OCI-M1 (cell line): Measurements from ENCODE around the gene DENND4B.

Experiments used
- DNase-seq: peaks from one replicate; lab custom pipeline; 2025; lab: John Stamatoyannopoulos, UW

DENND4B gene

DNA sequence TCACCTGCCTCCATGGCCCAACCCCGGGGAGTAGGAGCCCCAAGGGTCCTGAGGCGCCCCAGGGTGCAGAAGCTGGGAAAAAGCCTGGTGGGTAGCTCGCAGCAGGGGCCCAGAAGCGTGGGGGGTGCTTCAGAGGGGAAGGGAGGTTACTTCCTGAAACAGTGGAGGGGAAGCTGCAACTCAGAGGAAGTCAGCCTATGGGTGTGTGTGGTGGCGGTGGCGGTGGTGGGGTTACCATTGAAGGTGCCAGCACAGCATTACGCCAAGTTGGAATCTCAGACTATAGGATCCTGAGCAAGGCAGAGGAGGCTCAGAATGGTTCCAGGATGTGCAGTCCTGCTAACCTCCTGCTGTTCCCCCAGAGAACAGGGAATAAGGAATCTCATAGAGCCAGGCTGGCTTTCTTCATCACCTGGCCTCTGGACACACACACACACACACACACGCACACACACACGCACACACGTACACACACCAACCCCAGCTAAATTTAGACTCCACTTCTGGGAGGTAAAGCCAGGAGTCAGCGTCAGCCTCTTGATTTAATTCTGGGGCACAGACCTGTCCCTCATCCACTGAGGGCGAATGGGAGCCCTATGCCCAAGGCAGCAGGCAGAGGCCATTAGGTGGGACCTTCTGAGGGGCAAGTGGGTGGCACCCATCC, 1.3 kb downstream of the DENND4B start:
- peak; percentile 84 for DNase-seq

- peak; percentile 62 for DNase-seq
These were observed 1.7 kb downstream of the DENND4B start for GRCh38 chr1:153944827-153945117.

DNA sequence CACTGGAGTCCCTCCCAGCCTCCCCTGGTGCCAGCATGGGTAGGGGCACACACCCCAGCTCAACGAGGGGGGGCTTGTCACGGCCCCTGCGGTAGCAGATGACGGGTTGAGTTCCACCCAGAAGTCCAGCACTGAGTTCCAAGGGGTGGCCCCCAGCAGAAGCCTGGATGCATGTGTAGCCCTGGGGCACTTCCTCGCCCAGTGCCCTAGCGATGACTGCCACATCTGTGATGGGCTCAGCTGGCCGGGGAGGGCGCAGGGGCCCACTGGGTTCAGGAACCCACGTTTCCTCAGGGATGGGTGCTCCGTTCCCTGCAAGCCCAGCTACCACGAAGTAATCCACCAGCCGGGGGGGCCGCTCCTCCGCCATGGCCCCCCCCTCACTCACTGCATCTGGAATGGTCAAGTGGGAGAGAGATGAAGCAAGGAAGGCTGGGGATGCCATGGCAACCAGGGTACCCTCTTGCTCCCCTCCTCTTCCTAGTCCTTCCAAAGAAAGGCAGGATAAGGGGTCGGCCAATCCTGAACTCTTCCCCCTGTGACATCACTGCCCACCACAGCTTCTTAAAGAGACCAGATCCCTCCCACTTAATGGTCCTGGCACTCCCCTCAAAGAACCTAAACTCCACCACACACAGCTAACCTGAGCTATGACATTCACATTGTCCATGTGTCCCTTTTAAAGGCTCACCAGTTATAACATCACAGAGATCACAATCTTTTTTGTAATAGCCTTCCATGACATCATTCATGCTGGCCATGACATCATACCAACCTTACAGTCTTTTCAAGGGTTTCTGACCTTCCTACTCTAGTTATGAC, 2.3 kb downstream of the DENND4B start:
- DNase-seq = no peak

GRCh38 chr1:153942766-153943549, 3.6 kb downstream of the DENND4B start:
- DNase-seq = no peak

GRCh38 chr1:153941826-153942725, 4.4 kb downstream of the DENND4B start:
- DNase-seq = no peak

- no peak for DNase-seq
These were observed 5.8 kb downstream of the DENND4B start for GRCh38 chr1:153940756-153941155.

GRCh38 chr1:153939476-153939875, 7.0 kb downstream of the DENND4B start:
- DNase-seq = no peak

- DNase-seq = no peak
These were observed 7.5 kb downstream of the DENND4B start for GRCh38 chr1:153938996-153939395.

GRCh38 chr1:153937331-153937730, 9.2 kb downstream of the DENND4B start:
- no peak for DNase-seq

- no peak for DNase-seq
These were observed 10.3 kb downstream of the DENND4B start for GRCh38 chr1:153936011-153936802.

GRCh38 chr1:153934746-153935145, 11.8 kb downstream of the DENND4B start:
- DNase-seq = no peak

- no peak for DNase-seq
These were observed 12.6 kb downstream of the DENND4B start for GRCh38 chr1:153933955-153934354.

DNA sequence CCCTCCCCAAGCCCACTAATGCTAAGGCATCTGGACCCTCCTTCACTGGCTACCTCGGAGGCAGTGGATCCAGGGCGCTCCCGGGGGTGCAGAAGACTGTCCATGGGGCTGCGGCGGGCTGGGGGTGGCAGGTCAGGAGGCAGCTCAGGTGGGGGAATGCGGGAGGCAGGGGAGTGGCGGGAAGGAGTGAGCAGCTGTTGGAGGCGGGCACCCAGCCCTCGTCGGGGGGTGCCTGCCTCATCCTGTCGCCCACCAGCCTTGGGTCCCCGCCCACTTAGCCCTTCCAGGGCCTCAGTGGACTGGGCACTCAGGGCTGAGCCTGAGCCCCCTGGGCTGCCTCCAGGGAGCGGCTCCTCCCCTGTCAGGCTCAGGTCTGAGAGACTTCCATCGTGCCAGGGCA, 13.1 kb downstream of the DENND4B start:
- no peak for DNase-seq

GRCh38 chr1:153932156-153933131, 14.1 kb downstream of the DENND4B start:
- DNase-seq = no peak

DNA sequence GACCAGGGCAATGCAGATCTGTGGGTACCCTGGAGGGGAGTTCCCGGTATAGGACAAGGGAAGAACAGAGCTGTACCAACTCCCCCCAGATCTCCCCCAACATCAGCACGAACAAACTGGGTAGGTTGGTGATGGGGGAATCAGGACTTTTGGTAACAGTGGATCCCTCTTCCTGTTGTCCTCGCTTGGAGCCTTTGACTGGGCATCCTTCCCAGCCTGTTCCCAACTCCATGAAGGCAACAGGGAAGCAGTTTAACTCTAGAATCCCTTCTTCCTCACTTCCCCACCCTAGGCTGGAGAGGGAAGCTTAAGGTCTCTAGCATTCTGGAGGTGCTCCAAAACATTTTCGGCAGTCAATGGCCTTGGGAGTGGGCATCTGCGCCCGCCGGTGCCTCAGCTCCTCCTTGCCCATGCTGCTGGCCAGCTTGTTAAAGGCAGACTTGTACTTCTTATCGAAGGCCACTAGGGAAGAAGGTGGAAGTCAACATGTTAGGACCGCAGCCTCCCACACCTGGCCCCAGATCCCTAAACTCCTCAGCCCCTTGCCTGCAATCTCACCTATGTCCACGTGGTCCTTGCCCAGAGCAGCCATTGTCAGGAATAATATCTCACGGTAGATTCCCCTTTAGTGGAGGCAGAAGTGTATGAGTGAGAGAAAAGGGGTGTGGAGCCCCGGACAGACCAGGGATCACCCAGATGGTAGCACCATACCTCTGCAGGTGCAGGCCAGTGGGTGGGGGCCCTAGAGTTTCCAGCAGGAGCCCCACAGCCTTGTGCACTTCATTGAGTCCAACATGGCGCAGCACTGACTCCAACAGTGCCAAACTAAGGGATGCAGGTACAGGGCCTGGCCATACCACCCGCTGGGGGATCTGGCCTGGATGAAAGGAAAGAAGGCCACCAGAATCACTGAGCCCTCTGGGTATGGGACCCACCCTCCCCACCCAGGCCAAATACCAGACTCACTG, 16.3 kb downstream of the DENND4B start:
- DNase-seq = no peak

- no peak for DNase-seq
These were observed 17.1 kb downstream of the DENND4B start for GRCh38 chr1:153929426-153929825.

DNA sequence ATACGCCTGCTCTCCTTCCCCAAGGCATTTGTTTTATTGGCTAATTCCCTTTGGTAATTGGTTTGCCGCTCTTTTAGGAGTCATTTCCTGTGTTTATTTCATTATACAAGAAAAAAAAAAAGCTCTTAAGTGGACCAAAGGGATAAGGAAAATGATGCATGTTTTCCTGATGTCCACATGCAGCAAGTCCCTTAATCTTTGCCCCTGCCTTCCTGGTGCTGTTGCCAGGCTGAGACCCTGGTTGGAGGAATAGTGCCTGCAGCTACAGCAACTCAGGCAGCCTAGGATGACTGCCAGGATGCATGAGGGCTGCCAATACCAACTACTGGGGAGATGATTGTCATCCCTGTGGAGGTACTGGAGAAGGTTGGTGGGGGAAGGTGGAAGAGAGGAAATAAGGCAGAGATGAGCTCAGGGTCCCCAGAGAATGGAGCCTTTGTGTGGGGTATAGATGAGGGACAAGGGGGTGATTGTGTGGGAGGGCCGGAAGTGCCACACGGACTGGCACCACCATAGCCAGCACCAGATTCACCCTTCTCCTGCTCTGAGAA, 17.7 kb downstream of the DENND4B start:
- no peak for DNase-seq

GRCh38 chr1:153928245-153928644, 18.3 kb downstream of the DENND4B start:
- no peak for DNase-seq
